T follicular helper cell (primary cell): ENCODE data around the gene GGT7.
"Not testable (repeated sequence)": the region's sequence is repeated elsewhere in the genome, so short reads cannot be mapped to it uniquely, and the experiment has no call there.

ENCODE experiments used
- DNase-seq: peaks from one replicate; pipeline ENCODE4 v3.0.0-alpha.2; 2020; ENCODE audit warnings: low read depth

The GGT7 gene

DNA sequence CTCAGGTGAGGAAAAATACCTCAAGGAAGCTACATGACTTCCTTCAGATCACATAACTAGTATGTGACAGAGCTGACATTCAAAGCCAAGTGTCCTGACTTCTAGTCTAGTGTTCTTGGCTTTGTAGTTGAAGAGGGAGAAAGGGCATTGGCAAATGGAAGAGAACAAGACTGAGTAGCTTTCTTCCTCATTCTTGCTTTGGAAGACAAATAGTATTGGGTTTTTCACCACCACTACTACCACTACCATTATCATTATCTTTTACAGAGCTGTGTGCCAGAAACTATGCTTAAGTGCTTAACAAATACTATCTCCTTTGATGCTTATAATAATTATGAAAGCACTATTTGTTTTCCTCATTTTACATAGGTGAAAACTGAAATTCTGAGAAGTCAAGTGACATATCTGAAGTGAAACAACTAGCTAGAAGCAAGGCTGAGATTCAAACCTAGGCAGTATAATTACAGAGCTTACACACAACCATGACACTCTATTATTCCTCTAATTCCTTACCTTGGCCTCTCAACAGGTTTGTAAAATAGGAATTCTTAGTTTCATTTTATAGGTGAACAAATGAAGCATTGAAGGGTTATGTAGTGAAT, 10.5 kb upstream of the GGT7 start:
- DNase-seq: no peak

DNA sequence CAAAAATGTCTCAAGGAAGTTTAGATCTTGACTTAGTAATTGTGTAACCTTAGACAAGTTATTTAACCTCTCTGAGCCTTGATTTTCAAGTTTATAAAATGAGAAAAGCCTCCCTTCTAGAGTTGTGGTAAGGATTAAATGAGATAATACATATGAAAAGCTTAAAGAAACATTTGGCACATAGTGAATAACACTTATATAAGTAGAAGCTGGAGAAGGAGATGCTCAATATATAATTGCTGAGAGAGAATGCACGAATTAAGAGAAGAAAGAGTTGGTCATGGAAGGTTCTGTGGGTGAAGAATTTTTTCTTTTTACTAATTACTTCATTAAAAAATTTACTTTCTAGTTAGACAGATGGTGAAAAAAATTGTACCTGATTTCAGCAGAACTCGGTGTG, 9.0 kb upstream of the GGT7 start:
- DNase-seq: no peak

DNA sequence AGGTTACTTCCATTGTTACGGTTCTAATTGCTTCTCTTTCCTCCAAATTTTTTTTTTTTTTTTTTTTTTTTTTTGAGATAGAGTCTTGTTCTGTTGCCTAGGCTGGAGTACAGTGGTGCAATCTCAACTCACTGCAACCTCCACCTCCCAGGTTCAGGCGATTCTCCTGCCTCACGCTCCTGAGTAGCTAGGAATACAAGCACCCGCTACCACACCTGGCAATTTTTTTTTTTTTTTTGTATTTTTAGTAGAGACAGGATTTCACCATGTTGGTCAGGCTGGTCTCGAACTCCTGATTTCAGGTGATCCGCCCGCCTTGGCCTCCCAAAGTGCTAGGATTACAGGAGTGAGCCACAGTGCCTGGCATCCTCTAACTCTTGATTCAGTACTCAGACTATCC, 8.3 kb upstream of the GGT7 start:
- not testable (repeated sequence) for DNase-seq

DNA sequence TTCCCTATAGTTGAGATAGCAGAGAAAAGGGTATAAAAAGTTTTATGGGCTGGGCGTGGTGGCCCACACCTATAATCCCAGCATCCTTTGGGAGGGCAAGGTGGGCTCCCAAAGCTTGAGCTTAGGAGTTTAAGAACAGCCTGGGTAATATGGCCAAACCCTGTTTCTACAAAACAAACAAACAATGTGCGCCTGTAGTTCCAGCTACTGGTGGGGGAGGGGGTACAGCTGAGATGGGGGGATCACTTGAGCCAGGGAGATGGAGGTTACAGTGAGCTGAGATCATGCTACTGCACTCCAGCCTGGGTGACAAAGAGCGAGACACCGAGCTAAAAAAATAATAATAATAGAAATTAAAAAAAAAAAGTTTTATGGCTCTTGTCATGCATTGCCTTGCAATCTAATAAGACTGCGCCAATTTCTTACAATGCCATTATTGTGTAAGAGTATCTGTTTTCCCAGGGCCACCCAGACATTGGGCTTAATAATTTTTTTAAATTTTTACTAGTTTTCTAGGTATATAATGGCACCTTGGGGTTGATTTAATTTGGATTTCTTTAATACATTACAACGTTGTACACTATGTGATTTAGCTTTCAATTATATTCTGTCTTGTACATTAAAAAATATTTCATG, 7.7 kb upstream of the GGT7 start:
- no peak for DNase-seq

DNA sequence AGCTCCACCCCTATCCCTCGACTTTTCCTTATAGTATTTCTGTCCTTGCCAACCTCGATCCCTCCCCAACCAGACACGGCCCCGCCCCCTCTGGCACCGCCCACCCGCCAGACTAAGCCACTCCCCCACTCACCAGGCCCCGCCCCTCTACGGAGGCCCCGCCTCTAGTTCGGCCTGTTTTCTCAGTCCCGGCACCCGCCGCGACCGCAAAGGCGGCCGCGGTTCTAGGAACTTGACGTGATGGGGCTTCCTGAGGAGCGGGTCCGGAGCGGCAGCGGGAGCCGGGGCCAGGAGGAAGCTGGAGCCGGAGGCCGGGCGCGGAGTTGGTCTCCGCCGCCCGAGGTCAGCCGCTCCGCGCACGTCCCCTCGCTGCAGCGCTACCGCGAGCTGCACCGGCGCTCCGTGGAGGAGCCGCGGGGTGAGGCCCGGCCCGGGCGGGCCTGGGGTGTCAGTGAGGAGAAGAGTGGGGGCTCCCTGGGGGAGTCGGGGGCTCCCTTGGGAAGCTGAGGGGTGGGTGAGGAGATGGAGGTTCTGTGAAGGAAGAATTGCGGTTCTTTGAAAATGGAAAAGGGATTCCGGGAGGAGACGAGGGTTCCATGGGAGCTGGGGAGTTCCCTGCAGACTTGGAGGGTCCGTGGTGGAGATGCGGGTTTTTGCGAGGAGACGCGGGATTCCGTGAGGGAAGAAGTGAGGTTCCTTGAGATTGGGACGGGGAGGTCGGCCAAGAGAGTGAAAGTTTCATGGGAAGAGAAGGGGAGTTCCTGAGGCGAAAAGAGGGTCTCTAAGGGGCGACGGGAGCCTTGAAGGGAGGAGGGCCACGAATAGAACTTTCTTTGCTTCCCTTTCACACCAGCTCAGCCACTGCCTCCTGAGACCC, 4.0 kb upstream of the GGT7 start, which contains the start of gene ACSS2:
Gene ACSS2 (plus strand): TSS at position 207 of the 877 bp plus-strand sequence. CDS start 34 bp downstream, at position 241.
- no peak for DNase-seq

DNA sequence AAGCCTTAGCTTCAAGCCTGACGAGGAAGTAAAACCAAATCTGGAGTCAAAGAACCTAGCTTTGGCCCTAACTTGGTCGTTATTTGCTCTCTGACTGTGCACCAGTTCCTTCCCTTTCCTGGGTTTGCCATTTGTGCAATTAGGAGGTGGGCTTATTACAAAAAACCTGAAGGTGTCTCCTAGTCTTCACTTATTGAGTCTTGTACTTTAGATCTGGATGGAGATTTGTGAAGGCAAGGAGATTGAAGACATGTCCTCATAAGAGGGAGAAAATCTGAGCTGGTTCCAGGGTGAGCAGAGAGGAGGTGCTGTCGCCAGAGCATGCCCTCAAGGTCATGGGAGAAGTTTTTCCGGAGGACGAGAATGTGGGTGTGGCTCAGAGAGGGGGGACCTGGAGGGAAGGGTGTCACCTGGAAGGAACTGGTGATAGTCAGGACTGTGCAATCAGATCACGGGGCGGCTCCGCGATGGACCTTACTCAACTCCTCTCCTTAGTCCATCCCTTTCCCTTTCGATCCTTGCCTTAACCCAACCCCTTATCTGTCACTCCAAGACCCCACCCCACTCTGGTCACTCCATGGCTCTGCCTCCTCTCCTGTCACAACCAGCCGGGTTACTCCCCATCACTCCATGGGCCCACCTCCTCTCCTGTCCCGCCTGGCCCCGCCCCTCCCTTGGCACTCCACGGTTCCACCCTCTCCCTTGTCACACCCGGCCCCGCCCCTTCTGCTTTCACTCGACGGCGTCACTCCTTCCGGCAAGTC, 3.2 kb upstream of the GGT7 start:
- DNase-seq: peak; percentile 90

DNA sequence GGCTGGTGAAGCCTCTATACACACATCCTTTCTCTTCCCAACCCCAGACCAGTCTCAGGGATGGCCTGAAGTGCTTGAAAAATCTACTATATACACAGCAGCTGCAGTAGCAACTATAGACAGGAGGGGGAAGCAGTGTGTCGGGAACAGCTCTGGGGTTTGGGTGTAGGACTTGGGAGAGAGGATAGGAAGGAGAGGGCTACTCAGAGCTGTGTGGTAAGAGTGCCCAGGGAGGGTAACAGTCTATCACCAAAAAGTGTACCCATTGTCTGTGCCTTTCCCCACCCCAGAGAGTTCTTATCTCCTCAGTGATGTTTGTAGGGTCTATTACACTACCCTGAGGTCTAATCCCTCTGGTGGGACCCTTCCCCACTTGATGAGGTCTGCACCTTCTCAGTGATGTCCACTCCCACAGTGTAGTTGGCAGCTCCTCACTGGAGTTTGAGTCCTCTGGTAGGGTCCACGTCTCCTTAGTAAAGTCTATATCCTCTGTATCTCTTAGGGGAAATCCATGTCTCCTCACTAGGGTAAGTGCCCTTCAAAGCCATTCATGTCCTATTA, 1.5 kb upstream of the GGT7 start:
- DNase-seq: peak; percentile 24

DNA sequence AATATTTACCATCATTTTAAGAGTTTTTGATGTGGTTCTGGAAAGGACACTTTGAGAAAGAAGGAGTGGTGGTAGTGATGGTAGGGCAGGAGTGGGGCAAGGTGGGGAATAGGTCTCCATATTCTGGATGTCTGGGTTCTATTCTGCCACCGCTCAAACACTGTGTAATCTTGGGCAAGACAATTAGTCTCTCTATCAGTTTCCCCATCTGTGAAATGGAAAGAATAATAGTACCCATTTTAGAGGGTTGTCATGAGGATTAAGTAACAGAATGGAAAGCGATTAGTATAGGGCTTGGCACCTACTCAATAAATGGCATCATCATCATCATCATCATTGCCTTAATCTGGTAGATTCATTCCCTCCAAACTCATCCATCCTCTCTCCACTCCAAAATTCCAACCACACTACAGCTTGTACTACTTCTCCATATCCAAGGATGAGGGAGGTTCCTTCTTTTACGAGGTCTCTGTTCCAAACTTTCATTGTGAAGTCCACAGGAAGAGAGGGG, 982 bp upstream of the GGT7 start:
- DNase-seq: no peak

DNA sequence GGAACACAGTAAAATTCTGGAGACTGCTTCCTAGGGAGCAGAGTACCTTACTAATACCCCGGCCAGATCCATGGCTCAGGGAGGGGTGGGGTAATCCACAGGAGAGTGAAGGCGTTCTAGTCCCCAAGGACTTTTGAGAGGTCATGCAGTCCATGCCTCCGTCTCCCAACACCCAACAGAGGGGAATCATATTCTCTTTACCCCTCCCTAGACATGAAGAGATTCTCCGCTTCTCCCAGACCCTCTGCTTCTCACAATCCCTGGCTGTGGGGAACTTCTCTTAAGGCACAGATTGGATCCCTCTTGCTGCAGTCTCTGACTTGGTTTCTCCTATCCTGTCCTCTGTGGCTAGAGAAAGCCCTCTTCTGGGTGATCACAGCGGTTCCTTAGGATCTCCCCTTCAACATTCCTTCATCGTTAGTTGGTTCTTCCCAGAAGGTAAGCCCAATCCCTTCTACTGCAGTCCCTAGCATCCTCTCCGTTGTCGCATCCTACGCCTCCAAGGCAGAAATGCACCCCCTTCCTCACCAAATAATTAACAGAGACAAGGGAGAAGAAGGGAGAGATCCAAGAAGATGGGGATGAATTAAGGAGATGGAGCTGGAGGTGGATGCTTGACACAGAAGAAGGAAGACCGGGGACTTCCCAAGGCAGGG, 562 bp downstream of the GGT7 start:
- no peak for DNase-seq

DNA sequence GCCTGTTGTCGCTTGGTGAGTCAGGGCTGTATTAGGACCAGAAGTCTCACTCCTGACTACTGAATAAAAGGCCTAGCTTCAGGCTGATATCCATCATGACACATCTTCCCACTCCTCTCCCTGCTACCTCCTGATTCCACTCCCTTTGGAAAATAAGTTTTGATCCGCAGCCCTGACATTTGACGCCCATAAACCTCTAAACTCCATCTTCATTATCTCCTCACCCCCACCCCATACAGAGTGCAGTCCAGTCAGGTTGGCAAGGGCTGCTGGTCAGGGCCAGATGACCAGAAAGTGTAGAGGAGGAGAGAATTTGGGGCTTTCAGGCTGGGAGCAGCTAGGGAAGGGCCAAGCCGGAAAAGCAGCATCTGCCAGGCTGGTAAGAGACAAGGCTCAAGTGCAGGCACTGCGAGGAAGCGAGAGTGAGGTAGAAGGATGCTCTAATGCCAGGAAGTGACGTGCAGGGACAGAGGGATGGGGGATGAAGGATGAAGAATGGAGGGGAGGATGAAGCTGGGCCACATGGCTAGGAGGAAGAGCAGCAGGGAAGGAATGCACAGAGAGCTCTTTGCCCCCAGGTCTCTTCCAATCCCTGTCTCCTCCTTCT, 1.2 kb downstream of the GGT7 start:
- no peak for DNase-seq

DNA sequence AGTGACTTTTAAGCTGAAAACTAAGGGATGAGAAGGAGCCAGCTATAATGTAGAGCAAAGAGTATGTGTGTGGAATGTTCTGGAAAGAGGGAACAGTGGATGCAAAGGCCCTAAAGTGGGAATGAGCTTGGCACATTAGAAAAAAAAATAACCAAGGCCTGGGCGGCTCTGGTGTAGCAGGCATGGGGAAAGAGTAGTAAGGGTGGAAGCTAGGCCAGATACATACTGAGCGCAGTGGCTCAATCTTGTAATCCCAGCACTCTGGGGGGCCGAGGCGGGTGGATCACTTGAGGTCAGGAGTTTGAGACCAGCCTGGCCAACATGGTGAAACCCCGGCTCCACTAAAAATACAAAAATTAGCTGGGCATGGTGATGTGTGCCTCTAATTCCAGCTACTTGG, 8.4 kb downstream of the GGT7 start:
- DNase-seq: no peak

DNA sequence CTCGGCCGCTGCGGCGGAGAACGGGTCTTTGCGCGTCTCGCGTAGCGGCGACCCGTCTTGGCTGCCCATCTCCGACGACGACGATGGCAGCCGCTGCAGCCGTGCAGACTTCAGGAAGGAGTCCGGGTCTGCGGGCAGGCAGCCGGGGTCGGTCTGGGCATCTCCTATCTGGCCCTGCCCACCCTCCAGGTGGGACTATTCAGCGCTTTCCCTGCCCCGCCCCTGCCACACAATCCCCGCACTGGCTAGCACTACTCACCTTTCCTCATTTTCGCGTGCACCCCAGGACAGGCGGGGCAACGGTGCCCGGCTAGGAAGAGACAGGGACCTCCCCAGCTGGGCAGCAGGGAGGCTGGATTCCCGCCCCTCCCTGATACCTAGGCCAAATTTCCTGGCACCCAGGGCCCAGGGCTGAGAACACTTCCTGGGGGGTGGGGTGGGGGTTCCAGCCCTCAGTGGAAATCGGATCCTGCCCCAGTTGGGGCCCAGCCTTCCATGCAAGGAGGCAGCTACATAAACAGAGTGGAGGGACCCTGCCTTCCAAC, 9.2 kb downstream of the GGT7 start:
- no peak for DNase-seq

DNA sequence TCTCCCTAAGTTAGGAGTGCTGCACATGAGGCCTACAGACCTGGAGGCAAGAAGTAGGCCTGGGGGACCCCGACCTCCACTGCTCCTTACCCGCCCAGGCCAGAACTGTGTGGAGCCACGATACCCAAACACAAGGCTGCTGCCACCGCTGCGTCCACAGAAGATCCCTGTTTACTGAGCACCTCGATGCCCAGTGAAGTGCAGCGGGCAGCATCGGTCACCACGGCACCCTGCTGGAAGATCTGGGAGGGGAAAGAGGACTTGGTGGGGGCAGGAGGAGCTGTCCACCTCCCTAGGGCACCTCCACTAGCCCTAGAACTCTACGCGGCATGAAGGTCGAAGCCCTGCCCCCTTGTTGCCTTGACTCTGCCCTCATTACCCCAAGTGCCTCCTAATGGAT, 9.9 kb downstream of the GGT7 start:
- DNase-seq: no peak

DNA sequence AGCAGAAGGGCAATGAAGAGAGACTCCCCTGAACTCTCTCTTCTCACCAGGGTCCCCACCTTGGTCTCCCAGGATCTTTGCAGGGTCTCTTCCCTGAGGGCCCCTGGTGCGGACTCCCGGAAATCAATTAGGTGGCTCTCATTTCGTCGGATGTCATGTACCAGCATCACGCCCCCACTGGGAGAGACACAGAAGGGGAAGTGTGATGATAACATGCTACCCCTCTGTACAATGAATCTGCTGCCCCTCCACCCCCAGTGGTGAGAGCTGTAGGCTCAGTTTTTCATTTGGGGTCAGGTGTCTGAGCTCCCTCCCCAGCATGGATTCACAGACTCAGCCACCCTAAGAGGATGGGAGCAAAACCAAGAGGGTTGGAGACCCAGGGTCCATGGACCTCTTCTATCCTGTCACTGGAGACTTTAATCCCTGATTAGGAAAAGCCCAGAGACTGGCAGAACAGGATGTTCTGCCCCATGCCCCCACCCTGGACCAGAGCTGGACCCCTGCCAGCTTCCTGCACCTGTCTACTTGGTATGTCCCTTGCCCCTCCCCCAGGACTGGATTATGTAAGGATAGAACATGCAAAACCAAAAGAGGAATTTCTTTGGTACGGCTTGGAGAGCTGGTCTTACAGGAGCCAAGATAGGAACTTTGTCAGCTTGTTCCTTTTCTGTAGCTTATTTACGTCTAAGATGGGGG, 11.1 kb downstream of the GGT7 start:
- no peak for DNase-seq

DNA sequence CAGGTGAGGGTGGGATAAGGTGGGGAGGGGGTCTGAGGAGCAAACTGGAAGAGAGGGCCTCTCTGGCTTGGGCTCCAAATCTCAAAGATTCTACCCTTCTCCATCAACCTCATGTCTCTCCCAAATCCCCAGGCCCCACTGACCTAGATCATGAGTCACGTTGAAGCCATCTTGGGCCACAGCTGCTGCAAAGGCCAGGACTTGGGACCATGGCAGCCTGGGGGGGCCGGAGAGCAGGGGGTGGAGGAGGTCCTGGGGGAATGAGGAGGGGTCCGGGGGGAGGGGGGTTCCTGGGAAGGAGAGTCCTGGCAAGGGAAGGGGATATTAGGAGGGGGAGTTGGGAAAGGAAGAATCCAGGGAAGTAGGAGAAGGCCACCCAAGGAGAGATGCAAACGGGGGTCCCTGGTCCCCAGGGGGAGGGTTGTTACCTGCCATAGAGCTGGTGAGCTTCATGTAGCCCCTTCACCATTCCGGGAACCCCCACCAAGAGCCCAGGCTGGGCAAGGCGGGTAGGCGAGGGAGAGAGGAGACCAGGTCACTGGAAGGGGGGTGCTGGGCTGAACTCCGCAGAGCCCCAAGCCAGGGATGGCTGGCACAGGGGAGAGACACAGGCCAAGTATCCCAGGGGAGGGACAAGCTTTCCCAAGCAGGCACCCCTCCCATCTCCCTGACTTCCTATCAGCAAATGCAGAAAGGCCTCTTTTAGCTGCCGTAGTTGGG, 12.7 kb downstream of the GGT7 start:
- DNase-seq: no peak

DNA sequence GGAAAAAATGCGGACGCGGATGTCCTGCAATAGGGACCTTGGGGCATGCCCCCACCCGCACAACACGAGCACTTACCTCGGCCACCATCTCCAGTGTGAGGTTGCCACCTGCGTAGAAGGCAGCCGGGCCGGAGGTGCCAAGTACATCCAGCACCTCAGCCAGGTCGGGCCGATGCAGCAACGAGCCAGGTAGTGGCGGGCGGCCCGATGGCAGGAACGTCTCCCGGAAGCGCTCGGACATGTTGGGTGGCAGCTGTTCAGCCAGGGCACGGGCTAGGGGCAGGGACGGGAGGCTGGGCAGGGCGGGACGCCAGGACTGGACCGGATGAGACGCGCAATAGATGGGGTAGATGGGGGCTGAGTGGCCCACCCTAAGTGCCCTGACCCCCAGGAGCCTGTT, 13.3 kb downstream of the GGT7 start:
- DNase-seq: no peak

DNA sequence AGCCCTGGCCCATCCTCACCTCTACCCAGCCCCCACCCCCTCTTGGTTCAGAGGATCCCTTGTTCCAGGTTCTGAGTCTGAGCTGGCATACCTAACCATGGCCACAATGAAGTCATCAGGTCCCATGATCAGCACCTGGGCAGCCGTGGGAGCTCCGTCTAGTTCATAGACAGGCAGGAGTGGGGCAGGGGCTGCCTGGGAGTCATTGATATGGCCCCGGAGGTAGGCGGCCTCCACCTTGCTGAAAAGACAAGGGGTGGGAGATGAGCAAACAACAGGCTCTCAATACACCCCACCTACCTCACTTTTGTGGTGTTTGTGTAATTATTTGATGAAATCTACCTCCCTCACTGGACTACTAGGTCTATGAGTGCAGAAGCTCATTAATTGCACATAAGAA, 20.4 kb downstream of the GGT7 start:
- DNase-seq: no peak

DNA sequence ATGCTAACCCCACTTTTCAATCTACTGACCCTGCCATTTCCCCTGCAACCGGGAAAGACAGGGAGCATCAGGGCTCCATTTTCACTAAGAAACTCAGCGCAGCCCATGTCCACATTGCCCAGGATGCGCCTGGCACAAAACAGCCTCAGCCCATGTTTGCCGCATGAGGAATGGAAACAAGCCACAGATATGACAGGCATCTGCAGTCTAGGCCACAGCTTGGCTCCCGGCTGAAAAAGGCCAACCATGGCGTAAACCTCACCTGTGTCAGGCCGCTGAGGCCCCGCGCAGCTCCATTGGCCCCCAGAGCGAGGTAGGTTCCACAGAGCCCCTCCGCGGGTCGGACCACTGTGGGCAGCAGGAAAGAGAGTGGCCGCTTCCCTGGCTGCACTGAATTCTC, 21.7 kb downstream of the GGT7 start:
- DNase-seq: no peak

DNA sequence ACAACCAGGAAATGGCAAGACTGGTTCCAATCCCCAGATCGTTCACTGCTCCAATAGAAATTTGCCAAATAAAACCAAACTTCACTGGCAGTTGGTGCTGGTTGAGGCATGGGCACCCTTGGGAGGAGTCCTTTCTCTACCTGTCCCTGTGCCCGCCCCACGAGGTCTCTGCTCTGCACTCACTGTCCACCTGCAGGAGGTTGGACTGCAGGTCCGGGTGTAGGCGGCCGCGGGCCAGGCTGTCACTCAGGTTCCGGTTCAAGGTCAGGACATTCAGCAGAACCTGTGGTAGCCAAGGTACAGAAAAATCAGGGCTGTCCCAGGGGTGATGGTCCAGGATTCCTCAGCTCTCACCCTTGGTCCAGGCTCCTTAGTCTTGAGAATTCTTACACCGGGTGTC, 22.9 kb downstream of the GGT7 start:
- no peak for DNase-seq
